CD4-positive, alpha-beta T cell (primary cell): ENCODE measurements around the gene FOXR1. TPM values are rescaled to one million over a fixed set of nuclear protein-coding genes. Genes with fewer than 3 reads are reported as not detected.
"Not testable (repeated sequence)": the region's sequence is repeated elsewhere in the genome, so short reads cannot be mapped to it uniquely, and the experiment has no call there.

ENCODE experiments used
- ATAC-seq: fragments of 200-7000 bp; cut with Tn5 transposase; one replicate; pipeline ENCODE4 v1.10.0; 2022; ENCODE audit warnings: mild to moderate bottlenecking; ENCODE audit not compliant: poor library complexity
- CTCF ChIA-PET: fragments of 350-600 bp; sonication (Branson Sonifier 250); formaldehyde crosslinking; loops from one replicate; lab custom pipeline; 2021; ENCODE audit warnings: antibody characterized with exemption, inconsistent platforms; lab: Charles Lee
- POLR2A ChIA-PET: fragments of 350-600 bp; sonication (Branson Sonifier 250); formaldehyde crosslinking; loops from one replicate; lab custom pipeline; 2021; ENCODE audit warnings: antibody characterized with exemption, inconsistent platforms; lab: Charles Lee
- DNase-seq, 14 experiments: peaks; one replicate each; pipeline ENCODE4 v3.0.0-alpha.2; 2013 to 2020; ENCODE audit warnings: mixed read lengths in 2 of 14
- H3K27ac ChIP-seq, 2 donors: one replicate each; pipeline versions ENCODE4 v1.5.1 to v1.7.0; 2013; ENCODE audit warnings: low read length in 2 of 2, low read depth in 1 of 2, mild to moderate bottlenecking in 1 of 2
- H3K27me3 ChIP-seq, 2 experiments: 1 replicate in 1 of 2; 2 replicates in 1 of 2; pipeline versions ENCODE4 v1.6.1 to v1.7.0; 2013; ENCODE audit warnings: low read length in 2 of 2, control low read depth in 1 of 2, mild to moderate bottlenecking in 1 of 2, moderate library complexity in 1 of 2; ENCODE audit not compliant: insufficient read depth in 2 of 2, control insufficient read depth in 1 of 2
- H3K36me3 ChIP-seq: one replicate; pipeline ENCODE4 v1.6.1; 2013; ENCODE audit warnings: low read length, control low read depth; ENCODE audit not compliant: insufficient read depth
- H3K4me1 ChIP-seq: one replicate; pipeline ENCODE4 v1.6.1; 2013; ENCODE audit warnings: low read length, control low read depth; ENCODE audit not compliant: insufficient read depth
- H3K4me3 ChIP-seq: one replicate; pipeline ENCODE4 v1.5.1; 2013; ENCODE audit warnings: mild to moderate bottlenecking, low read length, moderate library complexity
- H3K9me3 ChIP-seq, 2 experiments: 1 replicate in 1 of 2; 2 replicates in 1 of 2; pipeline versions ENCODE4 v1.6.1 to v1.7.0; 2013; ENCODE audit warnings: low read length in 2 of 2, mild to moderate bottlenecking in 2 of 2, control low read depth in 1 of 2, moderate library complexity in 1 of 2; ENCODE audit not compliant: control insufficient read depth in 1 of 2, insufficient read depth in 1 of 2
- H3K27ac Mint-ChIP-seq: one replicate; pipeline ENCODE4 v1.8.0; 2020; ENCODE audit warnings: mixed read lengths
- H3K27me3 Mint-ChIP-seq: one replicate; pipeline ENCODE4 v1.8.0; 2021; ENCODE audit warnings: mixed read lengths
- H3K36me3 Mint-ChIP-seq: one replicate; pipeline ENCODE4 v1.8.0; 2021; ENCODE audit warnings: low read depth, mixed read lengths
- H3K4me1 Mint-ChIP-seq: one replicate; pipeline ENCODE4 v1.8.0; 2021; ENCODE audit warnings: low read depth, mixed read lengths
- H3K4me3 Mint-ChIP-seq: one replicate; pipeline ENCODE4 v1.8.0; 2020; ENCODE audit warnings: mild to moderate bottlenecking, mixed read lengths
- H3K9me3 Mint-ChIP-seq: one replicate; pipeline ENCODE4 v1.8.0; 2020; ENCODE audit warnings: mixed read lengths
- intact Hi-C, 2 experiments: fragments of 100-400 bp; cut with DNase I in 1 of 2; cut with micrococcal nuclease in 1 of 2; formaldehyde crosslinking; loops; one replicate each; pipeline versions ENCODE4 v1.15.1 to v1.9.0; 2023 to 2025; cut with DNase I, micrococcal nuclease
- total RNA-seq, 174 experiments: library from RNA in 2 of 174; stranded (reverse) in 2 of 174; gene quantifications; one replicate each; pipeline ENCODE4 v1.2.3 and lab custom pipeline; 2021 to 2026
- TF ChIP-seq, protein P1 (sequence below): fragments of 200-600 bp; IDR thresholded peaks from one replicate; pipeline ENCODE4 v1.8.0; 2022; ENCODE audit warnings: antibody characterized with exemption, mild to moderate bottlenecking

FOXR1 gene
- total RNA-seq, 2 experiments from 2014 or later, result not detected

DNA sequence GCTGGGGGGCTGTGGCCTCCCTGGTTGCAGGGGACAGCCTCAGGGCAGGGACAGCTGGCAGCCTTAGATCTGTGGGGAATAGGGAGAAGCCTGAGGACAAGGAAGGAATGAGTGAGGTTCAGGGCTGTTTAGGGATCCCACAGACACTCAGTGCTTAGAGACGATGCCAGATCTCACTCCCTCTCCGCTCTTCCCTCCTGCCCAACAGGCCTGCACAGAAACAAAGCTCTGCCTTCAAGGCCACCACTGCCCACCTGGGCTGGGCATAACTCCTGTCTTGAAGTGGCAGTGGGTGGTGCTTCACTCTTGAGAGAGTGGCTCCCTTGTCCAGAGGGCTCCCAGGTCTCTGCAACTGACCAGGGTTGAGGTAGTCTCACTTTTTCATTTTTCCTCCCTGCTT, 13.3 kb downstream of the FOXR1 start:
- Histone ChIP-seq H3K36me3 (no peaks in the 10 kb centered on the region), H3K9me3 (no peaks in the 10 kb centered on the region), H3K27ac (no peak overlapping the region), H3K4me3 (no peak overlapping the region), H3K4me1 (no peaks in the 10 kb centered on the region), H3K27me3 (no peaks in the 10 kb centered on the region)
- TF ChIP-seq, protein P1, sequence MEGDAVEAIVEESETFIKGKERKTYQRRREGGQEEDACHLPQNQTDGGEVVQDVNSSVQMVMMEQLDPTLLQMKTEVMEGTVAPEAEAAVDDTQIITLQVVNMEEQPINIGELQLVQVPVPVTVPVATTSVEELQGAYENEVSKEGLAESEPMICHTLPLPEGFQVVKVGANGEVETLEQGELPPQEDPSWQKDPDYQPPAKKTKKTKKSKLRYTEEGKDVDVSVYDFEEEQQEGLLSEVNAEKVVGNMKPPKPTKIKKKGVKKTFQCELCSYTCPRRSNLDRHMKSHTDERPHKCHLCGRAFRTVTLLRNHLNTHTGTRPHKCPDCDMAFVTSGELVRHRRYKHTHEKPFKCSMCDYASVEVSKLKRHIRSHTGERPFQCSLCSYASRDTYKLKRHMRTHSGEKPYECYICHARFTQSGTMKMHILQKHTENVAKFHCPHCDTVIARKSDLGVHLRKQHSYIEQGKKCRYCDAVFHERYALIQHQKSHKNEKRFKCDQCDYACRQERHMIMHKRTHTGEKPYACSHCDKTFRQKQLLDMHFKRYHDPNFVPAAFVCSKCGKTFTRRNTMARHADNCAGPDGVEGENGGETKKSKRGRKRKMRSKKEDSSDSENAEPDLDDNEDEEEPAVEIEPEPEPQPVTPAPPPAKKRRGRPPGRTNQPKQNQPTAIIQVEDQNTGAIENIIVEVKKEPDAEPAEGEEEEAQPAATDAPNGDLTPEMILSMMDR, result no peak
- Mint-ChIP-seq H3K4me1 (no peaks in the 10 kb centered on the region), H3K4me3 (no peak overlapping the region), H3K36me3 (no peaks in the 10 kb centered on the region), H3K27me3 (no peaks in the 10 kb centered on the region), H3K9me3 (no peaks in the 10 kb centered on the region), H3K27ac (no peak overlapping the region)
- ChIA-PET CTCF (no interaction called here), POLR2A (interaction anchor here (0.5 to 1.5 kb wide), 4 partner anchors 13 to 148 kb away, joined by 3 read pairs; partner anchors contain the start of gene CENATAC)
- DNase-seq (no peak), ATAC-seq (no peak)
- intact Hi-C loops, result no loop called here

DNA sequence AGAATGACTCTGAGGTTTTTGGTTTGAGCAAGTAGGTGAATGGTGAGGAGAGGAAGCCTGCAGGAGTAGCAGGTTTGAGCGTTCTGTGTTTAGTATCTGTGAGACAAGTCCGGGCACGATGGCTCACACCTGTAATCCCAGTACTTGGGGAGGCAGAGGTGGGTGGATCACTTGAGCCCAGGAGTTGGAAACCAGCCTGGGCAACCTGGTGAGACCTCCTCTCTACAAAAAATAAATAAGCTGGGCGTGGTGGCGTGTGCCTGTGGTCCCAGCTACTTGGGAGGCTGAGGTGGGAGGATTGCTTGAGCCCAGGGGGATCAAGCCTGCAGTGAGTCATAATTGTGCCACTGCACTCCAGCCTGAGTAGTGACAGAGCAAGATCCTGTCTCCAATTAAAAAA, 16.7 kb downstream of the FOXR1 start:
- Histone ChIP-seq H3K36me3 (no peaks in the 10 kb centered on the region), H3K27me3 (no peaks in the 10 kb centered on the region), H3K4me1 (no peaks in the 10 kb centered on the region), H3K27ac (no peak overlapping the region), H3K4me3 (no peak overlapping the region), H3K9me3 (no peaks in the 10 kb centered on the region)
- no peaks in the 10 kb centered on the region for H3K36me3 Mint-ChIP-seq
- H3K4me1 Mint-ChIP-seq, result no peaks in the 10 kb centered on the region
- ChIA-PET CTCF (no interaction called here), POLR2A (no interaction called here)
- no peaks in the 10 kb centered on the region for H3K9me3 Mint-ChIP-seq
- TF ChIP-seq, protein P1, result no peak
- ATAC-seq (no peak), DNase-seq (no peak)
- no peaks in the 10 kb centered on the region for H3K27me3 Mint-ChIP-seq
- H3K4me3 Mint-ChIP-seq, result no peak overlapping the region
- intact Hi-C loops, result no loop called here
- H3K27ac Mint-ChIP-seq, result no peak overlapping the region

DNA sequence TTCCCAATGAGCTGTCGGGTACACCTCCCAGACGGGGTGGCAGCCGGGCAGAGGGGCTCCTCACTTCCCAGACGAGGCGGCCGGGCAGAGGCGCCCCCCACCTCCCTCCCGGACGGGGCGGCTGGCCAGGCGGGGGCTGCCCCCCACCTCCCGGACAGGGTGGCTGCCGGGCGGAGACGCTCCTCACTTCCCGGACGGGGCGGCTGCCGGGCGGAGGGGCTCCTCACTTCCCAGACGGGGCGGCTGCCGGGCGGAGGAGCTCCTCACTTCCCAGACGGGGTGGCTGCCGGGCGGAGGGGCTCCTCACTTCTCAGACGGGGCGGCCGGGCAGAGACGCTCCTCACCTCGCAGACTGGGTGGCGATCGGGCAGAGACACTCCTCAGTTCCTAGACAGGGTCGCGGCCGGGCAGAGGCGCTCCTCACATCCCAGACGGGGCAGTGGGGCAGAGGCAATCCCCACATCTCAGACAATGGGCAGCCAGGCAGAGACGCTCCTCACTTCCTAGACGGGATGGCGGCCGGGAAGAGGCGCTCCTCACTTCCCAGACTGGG, 20.0 kb downstream of the FOXR1 start:
- H3K9me3 ChIP-seq, H3K4me3 ChIP-seq, ATAC-seq, H3K4me3 Mint-ChIP-seq, CTCF ChIA-PET, intact Hi-C loops, H3K36me3 ChIP-seq, H3K27ac ChIP-seq, H3K4me1 Mint-ChIP-seq, H3K9me3 Mint-ChIP-seq, DNase-seq, H3K27ac Mint-ChIP-seq, POLR2A ChIA-PET, H3K36me3 Mint-ChIP-seq, H3K27me3 Mint-ChIP-seq, H3K4me1 ChIP-seq, H3K27me3 ChIP-seq: not testable (repeated sequence)
